Coronary artery (tissue), 2 donors: ENCODE measurements around the gene NDUFA13.

Experiments used
- DNase-seq: peaks from one replicate; pipeline ENCODE4 v3.0.0-alpha.2; 2017; ENCODE audit warnings: low spot score
- H3K27ac ChIP-seq, 2 donors: fragments of 200-600 bp; sonication (generic); one replicate each; pipeline ENCODE4 v1.5.1; 2016 to 2019
- H3K4me3 ChIP-seq: fragments of 200-600 bp; sonication (generic); 2 replicates; pipeline ENCODE4 v1.5.1; 2016; ENCODE audit warnings: mild to moderate bottlenecking, moderate library complexity
- TF ChIP-seq, protein P1 (sequence below): fragments of 200-600 bp; sonication (generic); IDR thresholded peaks from one replicate; pipeline ENCODE4 v1.5.1; 2019; ENCODE audit warnings: antibody characterized with exemption

NDUFA13 gene

GRCh38 chr19:19498255-19498991 is 17.6 kb upstream of the NDUFA13 start:
- TF ChIP-seq, protein P1, sequence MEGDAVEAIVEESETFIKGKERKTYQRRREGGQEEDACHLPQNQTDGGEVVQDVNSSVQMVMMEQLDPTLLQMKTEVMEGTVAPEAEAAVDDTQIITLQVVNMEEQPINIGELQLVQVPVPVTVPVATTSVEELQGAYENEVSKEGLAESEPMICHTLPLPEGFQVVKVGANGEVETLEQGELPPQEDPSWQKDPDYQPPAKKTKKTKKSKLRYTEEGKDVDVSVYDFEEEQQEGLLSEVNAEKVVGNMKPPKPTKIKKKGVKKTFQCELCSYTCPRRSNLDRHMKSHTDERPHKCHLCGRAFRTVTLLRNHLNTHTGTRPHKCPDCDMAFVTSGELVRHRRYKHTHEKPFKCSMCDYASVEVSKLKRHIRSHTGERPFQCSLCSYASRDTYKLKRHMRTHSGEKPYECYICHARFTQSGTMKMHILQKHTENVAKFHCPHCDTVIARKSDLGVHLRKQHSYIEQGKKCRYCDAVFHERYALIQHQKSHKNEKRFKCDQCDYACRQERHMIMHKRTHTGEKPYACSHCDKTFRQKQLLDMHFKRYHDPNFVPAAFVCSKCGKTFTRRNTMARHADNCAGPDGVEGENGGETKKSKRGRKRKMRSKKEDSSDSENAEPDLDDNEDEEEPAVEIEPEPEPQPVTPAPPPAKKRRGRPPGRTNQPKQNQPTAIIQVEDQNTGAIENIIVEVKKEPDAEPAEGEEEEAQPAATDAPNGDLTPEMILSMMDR: no peak
- H3K27ac ChIP-seq: no peak overlapping the region
- no peak for DNase-seq
- no peak overlapping the region for H3K4me3 ChIP-seq

DNA sequence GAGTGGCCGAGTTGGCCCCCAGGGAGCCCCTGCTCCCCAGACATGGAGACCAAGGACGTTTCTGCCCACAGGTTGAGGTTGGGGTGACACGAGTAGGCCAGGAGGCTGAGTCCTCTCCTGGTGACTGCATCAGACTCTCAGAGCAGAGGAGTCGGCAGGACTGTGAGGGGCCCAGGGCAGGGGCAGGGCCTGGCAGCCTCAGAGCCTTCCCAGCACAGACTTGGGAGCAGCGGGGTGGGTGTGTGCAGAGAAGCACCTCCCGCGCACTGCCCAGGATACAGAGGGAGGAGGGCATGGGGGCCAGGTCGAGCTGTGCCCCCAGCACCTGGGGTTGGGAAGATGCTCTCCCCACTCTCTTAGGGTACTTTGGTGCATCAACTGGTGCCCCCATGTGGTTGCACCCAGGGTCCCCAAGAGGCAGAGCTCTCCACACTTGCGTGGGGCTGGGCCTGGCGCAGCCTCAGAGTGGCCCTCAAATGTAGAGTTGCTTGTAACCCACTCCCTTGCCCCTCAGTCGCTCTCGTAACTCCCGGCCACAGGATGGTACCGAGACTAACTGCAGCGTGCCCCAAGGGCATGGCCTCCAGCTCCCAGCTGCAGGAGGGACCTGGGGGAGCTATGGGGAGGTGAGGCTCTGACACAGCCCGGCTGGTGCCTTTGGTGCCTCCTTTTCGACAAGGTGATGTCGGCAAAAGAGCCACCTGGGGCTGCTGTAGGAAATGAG is 16.6 kb upstream of the NDUFA13 start:
- H3K4me3 ChIP-seq: no peak overlapping the region
- no peak for DNase-seq
- no peak overlapping the region for H3K27ac ChIP-seq
- TF ChIP-seq, protein P1: no peak

DNA sequence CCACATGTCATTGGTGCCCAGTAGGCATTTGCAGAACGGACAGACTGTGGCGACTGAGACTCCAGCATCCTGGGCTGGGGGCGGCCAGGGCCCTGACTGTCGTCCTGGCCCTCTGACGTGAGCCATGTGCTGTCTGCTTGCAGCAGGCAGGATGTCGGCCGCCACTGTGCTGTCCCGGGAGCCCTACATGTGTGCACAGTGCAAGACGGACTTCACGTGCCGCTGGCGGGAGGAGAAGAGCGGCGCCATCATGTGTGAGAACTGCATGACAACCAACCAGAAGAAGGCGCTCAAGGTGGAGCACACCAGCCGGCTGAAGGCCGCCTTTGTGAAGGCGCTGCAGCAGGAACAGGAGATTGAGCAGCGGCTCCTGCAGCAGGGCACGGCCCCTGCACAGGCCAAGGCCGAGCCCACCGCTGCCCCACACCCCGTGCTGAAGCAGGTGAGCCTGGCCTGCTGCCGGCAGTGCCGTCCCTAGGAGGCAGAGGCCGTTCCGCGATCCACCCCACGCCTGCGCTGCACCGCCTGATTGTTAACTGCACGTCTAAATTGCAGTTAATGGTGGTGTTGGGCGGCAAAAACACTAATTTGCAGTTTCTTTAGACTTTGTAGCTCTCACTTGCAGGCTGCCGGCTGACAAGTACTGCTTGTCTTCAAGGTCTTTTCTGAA is 14.9 kb upstream of the NDUFA13 start:
- no peak overlapping the region for H3K27ac ChIP-seq
- TF ChIP-seq, protein P1: no peak
- no peak for DNase-seq
- H3K4me3 ChIP-seq: no peak overlapping the region

DNA sequence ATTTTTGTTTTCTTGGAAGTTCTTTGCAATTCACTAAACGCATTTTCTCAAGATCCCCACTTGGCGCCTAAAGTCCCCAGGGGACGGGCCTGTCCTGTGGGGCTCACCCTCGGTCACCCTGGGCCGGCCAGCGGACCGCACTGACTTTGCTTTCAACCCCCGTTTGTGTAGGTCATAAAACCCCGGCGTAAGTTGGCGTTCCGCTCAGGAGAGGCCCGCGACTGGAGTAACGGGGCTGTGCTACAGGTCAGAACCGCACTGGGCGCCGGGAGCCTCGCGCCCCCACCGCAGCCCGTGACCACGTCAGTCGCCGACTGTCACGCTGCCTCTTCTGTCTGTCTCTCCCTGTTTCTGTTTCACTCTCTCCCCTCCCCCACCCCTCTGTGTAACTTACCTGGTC is 14.2 kb upstream of the NDUFA13 start:
- TF ChIP-seq, protein P1: no peak
- H3K4me3 ChIP-seq: no peak overlapping the region
- no peak for DNase-seq
- H3K27ac ChIP-seq: no peak overlapping the region

- DNase-seq: no peak
- H3K27ac ChIP-seq: no peak overlapping the region
- H3K4me3 ChIP-seq: no peak overlapping the region
- TF ChIP-seq, protein P1: no peak
These were observed 13.7 kb upstream of the NDUFA13 start for GRCh38 chr19:19502281-19502680.

DNA sequence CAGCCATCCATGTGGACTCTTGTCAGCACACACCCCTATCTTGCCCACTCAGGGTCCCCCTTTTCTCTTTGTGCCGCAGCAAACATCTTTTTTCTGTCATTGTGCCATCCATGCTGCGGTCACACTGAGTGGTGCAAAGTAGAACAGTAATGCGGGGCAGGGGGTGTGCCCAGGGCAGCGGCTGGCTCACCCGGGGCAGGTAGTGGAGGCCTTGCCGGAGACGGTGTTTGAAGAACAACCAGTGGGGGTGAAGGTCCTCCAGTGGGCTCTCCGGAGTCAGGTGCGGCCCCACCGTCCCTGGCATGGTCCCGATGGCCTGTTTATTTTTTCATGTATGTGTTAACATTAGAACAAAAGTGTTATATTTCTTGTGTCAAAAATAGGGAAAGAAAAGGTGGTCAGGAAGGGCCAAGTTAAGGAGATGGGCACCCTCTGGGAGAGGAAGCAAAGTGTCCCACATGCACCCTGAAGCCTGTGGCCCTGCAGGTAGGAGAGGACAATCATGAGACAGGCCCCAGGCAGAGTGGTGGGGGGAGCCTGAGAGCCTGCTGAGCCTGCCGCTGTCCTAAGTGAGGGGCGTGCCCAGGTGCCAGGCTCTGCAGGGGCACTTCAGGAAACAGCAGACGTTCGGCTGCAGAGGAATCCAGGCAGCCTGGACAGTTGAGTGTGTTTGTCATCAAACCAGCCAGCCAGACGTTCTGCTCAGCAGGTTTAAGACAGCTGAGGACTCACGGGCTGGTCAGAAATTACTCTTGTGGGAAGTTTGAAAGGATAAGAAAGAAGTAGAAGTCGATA is 13.0 kb upstream of the NDUFA13 start:
- Histone ChIP-seq H3K27ac (no peak overlapping the region), H3K4me3 (no peak overlapping the region)
- no peak for DNase-seq
- TF ChIP-seq, protein P1: no peak
